Ascending aorta (tissue), 2 donors: ENCODE measurements around the gene CFAP90. TPM values are rescaled to one million over a fixed set of nuclear protein-coding genes. Genes with fewer than 3 reads are reported as not detected.
A peak's percentile ranks its signal among the peaks of the same experiment; 100 is the strongest.

Source experiments
- DNase-seq, 2 donors: peaks; one replicate each; pipeline ENCODE4 v3.0.0-alpha.2; 2019; ENCODE audit warnings: low spot score in 2 of 2
- H3K27ac ChIP-seq, 2 donors: fragments of 200-600 bp; sonication (generic); one replicate each; pipeline ENCODE4 v1.5.1; 2016 to 2017; ENCODE audit warnings: mild to moderate bottlenecking in 1 of 2
- H3K27me3 ChIP-seq: fragments of 200-600 bp; sonication (generic); one replicate; pipeline ENCODE4 v1.5.1; 2017
- H3K36me3 ChIP-seq, 2 donors: fragments of 200-600 bp; sonication (generic); one replicate each; pipeline ENCODE4 v1.5.1; 2016
- H3K4me1 ChIP-seq, 2 donors: fragments of 200-600 bp; sonication (generic); one replicate each; pipeline ENCODE4 v1.5.1; 2016 to 2017; ENCODE audit warnings: mild to moderate bottlenecking in 1 of 2
- H3K4me3 ChIP-seq, 2 donors: fragments of 200-600 bp; sonication (generic); one replicate each; pipeline ENCODE4 v1.5.1; 2016 to 2017; ENCODE audit warnings: mild to moderate bottlenecking in 1 of 2
- H3K9me3 ChIP-seq, 2 donors: fragments of 200-600 bp; sonication (generic); one replicate each; pipeline ENCODE4 v1.5.1; 2016
- intact Hi-C: fragments of 100-400 bp; cut with DNase I; formaldehyde crosslinking; loops from one replicate; pipeline ENCODE4 v1.15.1; 2023
- total RNA-seq: library from RNA; depleted of rRNA; stranded (reverse); fragments of >200 nt; gene quantifications from one replicate; pipeline ENCODE4 v1.1.0, GENCODE V29; 2016
- TF ChIP-seq, protein P1 (sequence below), 3 experiments: fragments of 200-600 bp in 2 of 3; fragments of 450-650 bp in 1 of 3; sonication (generic) in 2 of 3; IDR thresholded peaks; one replicate each; pipeline ENCODE4 v1.5.1; 2016 to 2019; ENCODE audit warnings: antibody characterized with exemption in 3 of 3, mild to moderate bottlenecking in 1 of 3, moderate library complexity in 1 of 3

Gene CFAP90
- total RNA-seq, 1 donor from 2014 or later, result not detected

DNA sequence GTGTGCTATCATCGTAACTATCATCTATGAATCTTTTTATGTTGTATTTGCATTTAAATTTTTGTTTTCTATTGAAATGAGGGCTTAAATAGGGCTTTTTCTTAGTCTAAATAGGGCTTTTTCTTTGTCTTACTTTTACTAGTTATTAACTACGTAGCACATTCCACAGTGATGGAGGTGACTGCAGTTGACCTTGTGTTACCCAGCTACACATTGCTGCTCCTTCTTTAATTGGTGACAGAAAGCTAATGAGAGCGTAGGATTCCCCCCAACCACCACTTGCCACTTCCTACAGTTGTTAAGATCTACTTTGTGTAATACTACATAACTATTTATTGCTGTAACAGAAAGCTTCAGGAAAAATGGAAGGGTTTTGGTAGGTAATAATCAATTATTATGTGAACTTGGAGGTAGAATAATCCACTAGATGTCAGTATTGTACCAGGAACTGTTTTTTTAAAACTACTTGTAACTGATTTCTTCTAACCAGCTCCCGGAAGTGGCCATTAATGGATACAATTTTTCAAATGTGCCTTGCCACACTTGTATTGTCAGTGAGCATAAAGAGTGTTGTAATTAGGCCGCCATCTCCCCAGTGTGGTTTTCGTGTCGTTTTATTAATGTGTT, 36.0 kb upstream of the CFAP90 start:
- peaks cover 40 to 63% of the 10 kb centered on the region in 2 donors for H3K36me3 ChIP-seq

DNA sequence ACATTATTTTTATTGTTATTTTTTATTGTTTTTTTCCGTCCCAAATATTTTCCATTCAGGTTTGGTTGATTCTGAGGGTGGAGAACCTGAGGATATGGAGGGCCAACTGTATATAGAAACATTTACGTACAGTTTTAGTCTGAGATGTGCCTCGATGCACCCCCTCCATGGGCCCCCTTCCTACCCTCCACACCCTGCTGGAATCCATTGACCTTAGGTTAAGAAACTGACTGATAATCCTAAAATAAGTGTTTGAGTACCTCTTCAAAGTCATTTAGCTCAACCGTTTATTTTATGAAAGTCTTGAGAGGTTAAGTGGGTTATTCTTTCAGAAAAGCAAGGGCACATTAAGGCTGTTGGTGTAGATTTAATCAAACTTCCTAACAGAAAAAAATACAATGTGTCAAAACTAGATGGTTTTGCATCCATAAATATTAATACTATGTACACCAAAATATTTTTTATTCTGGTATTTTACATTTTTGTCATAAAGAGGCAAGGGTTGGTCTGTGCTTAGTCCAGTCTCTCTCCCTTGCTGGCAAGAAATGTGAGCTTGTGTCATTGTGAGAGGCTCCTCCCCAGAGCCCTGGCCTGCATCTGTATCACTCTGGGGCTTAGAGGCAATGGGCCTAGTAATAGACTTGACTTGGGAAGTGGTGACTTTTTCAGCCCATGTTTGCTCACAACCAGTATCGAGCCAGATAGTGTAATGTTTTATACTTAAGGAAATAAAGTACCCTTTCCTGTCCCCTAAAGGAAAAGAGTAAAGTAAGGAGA, 33.7 kb upstream of the CFAP90 start:
- Histone ChIP-seq H3K9me3 (no peaks in the 10 kb centered on the region), H3K27ac (no peak overlapping the region), H3K27me3 (no peaks in the 10 kb centered on the region), H3K36me3 (peaks cover 43 to 61% of the 10 kb centered on the region in 2 donors), H3K4me1 (no peaks in the 10 kb centered on the region), H3K4me3 (no peak overlapping the region)
- TF ChIP-seq, protein P1, sequence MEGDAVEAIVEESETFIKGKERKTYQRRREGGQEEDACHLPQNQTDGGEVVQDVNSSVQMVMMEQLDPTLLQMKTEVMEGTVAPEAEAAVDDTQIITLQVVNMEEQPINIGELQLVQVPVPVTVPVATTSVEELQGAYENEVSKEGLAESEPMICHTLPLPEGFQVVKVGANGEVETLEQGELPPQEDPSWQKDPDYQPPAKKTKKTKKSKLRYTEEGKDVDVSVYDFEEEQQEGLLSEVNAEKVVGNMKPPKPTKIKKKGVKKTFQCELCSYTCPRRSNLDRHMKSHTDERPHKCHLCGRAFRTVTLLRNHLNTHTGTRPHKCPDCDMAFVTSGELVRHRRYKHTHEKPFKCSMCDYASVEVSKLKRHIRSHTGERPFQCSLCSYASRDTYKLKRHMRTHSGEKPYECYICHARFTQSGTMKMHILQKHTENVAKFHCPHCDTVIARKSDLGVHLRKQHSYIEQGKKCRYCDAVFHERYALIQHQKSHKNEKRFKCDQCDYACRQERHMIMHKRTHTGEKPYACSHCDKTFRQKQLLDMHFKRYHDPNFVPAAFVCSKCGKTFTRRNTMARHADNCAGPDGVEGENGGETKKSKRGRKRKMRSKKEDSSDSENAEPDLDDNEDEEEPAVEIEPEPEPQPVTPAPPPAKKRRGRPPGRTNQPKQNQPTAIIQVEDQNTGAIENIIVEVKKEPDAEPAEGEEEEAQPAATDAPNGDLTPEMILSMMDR (IDR thresholded peaks at IDR 0.05), result no peak
- intact Hi-C loops, result no loop called here
- no peak for DNase-seq

More for the DNA sequence above, 36.0 kb upstream of the CFAP90 start:
- Histone ChIP-seq H3K9me3 (no peaks in the 10 kb centered on the region), H3K4me3 (no peak overlapping the region), H3K4me1 (no peaks in the 10 kb centered on the region), H3K27ac (no peak overlapping the region), H3K27me3 (no peaks in the 10 kb centered on the region)
- intact Hi-C loops, result no loop called here
- no peak for DNase-seq
- TF ChIP-seq, protein P1 (IDR thresholded peaks at IDR 0.05), result peak; percentile 19 to 64 (median 34)

DNA sequence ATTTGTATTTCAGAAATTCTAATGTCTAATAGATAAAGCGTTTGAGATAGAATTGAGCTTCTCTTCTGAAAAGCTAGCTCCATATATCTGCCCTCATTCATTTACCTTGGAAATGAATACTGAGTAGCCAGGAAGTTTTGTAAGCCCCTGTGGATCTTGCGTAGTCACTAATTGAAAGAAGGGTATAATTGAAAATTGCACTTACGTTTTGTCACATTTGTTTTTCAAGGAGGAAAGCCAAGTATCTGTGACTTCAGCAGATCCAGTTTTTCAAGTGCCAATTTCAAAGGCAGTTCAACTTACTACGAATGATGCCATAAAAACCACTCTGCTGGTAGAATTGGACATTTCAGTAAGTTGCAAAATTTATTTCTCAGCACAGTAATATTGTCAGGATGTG, 32.0 kb upstream of the CFAP90 start:
- Histone ChIP-seq H3K4me3 (no peak overlapping the region), H3K27me3 (no peaks in the 10 kb centered on the region), H3K4me1 (no peaks in the 10 kb centered on the region), H3K36me3 (peaks cover 37 to 66% of the 10 kb centered on the region in 2 donors), H3K9me3 (no peaks in the 10 kb centered on the region), H3K27ac (no peak overlapping the region)
- DNase-seq, result no peak
- TF ChIP-seq, protein P1 (IDR thresholded peaks at IDR 0.05), result no peak
- intact Hi-C loops, result no loop called here

DNA sequence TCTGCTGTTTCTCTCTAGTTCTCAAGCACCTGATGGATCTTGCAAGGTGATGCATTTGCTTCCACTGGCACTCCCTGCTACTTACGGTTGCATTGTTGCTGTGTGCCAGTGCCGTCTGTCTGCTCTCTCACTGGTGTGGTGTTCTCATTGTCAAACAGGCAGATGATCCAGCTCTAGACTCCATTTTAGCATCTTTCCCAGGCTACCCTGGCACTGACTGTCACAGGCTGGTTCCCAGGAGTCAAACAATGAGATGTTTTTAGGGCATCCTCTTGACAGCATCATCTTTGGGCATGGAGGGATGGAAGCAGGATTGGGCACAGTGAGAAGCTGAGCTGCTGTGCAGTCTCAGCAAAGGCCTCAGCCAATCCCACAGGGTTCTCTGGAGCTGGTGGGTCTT, 30.9 kb upstream of the CFAP90 start:
- Histone ChIP-seq H3K27me3 (no peaks in the 10 kb centered on the region), H3K4me3 (no peak overlapping the region), H3K36me3 (peaks cover 37 to 76% of the 10 kb centered on the region in 2 donors), H3K27ac (no peak overlapping the region), H3K9me3 (no peaks in the 10 kb centered on the region), H3K4me1 (no peaks in the 10 kb centered on the region)
- TF ChIP-seq, protein P1 (IDR thresholded peaks at IDR 0.05), result no peak
- no peak for DNase-seq
- intact Hi-C loops, result no loop called here

DNA sequence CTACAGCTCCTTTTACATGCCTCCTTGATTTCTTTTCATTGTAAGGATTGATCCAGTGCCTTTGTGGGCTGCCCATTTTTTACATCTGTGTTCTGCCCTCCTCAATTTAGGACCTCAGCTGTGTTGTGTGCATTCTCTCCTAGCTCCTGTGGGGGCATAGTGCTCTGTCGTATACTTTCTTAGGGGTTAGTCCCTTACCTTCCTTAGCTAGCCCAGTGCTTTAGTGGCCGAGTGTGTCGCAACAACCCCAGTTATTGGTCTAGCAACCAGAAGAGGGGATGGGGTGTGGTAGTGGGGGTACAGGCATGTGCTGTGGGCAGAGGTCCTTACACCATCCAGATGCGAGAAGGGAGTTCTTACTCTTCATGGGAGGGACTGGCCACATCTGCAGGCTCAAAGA, 30.2 kb upstream of the CFAP90 start:
- intact Hi-C loops, result no loop called here
- H3K9me3 ChIP-seq, result no peaks in the 10 kb centered on the region
- H3K36me3 ChIP-seq, result peaks cover 42 to 84% of the 10 kb centered on the region in 2 donors
- TF ChIP-seq, protein P1 (IDR thresholded peaks at IDR 0.05), result no peak
- H3K4me1 ChIP-seq, result no peaks in the 10 kb centered on the region
- no peak for DNase-seq
- no peak overlapping the region for H3K27ac ChIP-seq
- H3K4me3 ChIP-seq, result no peak overlapping the region
- no peaks in the 10 kb centered on the region for H3K27me3 ChIP-seq
